Measurements from ENCODE around the gene MAP3K21.

Gene MAP3K21

DNA sequence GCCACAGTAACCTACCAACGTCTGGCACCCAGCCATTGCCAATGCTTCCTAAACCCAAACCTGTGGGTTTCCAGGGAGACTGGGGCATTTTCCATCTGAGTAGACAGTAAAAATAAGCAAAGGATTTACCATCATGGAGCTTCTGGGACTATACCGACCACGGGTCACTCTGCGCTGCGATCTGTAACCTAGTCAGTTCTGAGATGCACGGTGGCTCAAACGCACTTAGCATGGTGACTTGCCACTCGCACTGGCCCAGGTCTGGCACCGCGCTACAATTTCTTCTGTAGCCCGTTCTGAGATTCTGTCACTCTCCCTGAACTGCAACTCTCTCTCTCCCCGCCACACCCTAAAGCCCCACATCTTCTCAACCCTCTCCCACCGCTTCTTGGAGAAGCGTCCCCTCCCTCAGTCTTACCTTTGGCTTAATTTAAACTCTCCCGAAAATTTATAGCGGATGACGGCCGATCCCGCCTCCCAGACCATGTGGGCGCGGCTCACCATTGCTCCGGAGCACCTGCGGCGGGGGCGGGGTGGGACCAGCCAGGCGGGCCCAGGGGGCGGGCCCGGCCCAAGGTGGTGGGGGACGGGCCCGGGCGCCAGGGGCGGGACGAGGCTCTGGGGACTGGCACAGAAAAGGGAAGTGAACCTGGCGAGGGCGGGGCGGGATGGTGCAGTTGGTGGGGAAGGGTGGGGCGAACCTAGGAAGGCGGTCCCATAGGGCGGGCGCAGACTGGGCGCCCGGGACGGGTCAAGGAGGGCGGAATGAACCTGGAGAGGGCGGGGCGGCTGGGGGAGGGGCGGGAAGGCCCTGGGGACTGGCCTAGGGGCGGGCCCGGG lies 493 bp upstream of the MAP3K21 start:
- peak; percentile 89 for DNase-seq

DNA sequence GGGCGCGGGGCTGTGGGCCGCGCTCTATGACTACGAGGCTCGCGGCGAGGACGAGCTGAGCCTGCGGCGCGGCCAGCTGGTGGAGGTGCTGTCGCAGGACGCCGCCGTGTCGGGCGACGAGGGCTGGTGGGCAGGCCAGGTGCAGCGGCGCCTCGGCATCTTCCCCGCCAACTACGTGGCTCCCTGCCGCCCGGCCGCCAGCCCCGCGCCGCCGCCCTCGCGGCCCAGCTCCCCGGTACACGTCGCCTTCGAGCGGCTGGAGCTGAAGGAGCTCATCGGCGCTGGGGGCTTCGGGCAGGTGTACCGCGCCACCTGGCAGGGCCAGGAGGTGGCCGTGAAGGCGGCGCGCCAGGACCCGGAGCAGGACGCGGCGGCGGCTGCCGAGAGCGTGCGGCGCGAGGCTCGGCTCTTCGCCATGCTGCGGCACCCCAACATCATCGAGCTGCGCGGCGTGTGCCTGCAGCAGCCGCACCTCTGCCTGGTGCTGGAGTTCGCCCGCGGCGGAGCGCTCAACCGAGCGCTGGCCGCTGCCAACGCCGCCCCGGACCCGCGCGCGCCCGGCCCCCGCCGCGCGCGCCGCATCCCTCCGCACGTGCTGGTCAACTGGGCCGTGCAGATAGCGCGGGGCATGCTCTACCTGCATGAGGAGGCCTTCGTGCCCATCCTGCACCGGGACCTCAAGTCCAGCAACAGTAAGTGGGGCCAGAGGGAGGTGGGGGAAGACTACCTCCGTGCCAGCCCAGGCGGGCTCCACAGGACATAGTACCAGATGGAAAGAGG lies 808 bp downstream of the MAP3K21 start:
- peak; percentile 37 for DNase-seq

DNA sequence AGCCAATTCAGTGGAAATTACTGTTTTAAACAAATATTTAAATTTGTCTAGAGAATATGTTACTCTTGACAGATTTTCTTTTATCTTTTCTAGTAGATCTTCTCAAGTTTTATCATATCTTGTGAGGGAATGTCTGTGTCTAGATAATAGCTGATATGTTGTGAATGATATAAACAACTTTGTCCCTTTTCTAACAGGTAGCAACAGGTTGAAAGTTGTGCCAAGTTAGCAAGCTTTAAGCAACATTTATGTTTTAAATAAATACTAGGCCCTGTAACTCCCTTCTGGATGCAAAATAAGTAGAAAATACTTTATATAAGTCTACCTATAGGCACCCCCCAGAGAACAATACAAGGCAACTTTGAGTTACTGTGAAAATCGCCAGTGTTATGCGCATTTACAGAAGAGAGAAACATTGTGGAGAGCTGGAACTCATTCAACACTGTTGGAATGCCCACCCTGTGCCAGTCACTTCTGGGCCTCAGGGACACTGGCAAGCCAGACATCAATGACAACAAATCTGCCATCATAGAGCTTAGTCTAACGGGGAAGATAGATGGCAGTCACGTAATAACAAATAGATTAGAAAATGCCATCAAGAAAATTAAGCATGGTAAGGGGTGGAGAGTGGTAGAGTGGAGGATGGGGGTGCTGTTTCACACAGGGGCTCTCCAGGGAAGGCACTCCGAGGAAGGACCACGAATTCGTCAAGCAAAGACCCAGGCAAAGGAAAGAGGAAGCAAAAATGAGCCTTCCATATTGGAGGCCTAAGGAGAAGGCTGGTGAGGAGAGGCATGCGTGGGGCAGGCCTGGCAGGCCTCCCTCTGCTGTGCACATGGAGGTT lies 4.4 kb downstream of the MAP3K21 start:
- DNase-seq: no peak

DNA sequence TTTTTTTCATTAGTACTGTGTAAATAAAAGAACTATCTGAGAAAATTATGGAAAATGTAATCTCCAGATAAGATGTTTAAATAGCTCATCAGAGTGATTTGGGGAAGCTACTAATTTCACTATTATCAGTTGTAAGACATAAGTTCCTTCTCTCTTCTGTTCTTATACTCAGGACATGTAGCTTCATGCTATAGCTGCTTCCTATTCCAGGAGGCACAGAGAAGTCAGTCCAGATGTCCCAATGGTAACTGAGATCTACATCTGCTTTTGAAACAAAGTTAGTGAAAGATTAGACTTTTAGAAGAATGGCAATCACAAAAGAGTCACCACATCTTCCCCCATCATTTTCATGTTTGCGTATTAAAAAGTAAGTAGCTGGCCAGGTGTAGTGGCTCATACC lies 5.6 kb downstream of the MAP3K21 start:
- DNase-seq: no peak

DNA sequence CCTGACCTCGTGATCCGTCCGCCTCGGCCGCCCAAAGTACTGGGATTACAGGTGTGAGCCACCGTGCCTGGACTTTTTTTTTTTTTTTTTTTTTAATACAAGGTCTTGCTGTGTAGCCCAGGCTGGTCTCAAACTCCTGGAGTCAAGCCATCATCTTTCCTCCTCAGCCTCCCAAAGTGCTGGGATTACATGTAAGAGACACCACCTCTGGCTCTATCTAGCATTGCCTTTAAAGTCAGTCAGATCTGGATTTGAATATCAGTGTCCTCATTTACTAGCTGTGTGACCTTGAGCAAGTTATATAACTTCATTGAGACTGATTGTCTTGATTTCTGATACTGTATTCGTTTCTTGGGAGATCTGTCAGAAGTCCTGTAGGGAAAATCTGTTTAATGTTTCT lies 6.6 kb downstream of the MAP3K21 start:
- no peak for DNase-seq

DNA sequence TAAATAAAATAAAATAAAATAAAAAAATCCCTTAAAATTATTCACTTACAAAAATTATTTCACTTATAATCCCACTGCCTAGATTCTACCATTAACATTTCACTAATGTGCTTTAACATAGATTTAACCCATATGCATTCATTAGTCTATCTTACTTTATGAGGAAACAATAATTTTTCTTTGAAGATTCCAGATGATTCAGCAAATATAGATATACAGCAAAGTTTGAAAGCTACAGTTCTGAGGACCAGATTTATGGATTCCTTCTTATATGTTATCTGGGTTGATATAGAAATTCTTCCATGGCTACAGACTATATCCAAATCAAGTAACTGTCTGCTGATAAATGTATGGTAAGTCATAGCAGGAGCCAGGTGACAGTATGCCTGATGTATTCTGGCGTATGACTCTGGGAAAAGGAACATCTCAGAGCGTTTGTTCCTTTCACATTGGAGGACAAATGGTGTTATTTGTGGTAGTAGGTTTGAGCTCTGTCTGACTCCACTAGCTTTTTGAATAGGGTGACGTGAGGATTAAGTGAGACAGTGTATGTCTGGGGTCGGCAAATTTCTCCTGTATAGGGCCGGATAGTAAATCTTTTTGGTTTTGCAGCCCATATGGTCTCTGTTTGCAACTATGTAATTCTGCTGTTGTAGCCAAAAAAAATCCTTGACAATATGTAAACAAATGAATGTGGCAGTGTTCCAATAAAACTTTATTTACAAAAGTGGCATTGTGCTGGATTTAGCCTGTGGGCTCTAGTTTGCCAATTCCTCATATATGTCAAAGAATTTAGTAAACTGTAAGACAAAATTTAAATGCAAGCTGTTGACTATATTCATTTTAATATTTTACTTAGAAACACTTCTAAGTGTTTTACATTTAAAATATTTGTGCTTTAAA lies 9.3 kb downstream of the MAP3K21 start:
- no peak for DNase-seq

DNA sequence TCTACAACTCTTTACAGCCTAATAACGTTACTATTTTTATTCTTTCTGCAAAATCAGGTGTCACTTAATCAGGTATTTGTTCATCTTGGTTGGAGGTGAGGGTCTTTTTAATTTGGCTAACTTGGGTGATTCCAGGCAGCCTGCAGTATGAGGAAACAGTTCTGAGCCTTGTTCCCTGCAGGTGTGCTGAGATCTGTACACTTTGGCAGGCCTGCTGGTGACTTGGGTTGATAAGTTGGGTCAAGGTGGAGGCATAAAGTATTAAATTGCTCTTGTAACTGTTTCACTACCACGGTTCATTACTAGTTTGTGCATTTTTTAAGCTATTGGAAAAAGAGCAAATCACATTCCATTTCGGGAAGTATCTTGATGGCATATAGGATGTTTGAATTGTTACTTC lies 10.0 kb downstream of the MAP3K21 start:
- no peak for DNase-seq

DNA sequence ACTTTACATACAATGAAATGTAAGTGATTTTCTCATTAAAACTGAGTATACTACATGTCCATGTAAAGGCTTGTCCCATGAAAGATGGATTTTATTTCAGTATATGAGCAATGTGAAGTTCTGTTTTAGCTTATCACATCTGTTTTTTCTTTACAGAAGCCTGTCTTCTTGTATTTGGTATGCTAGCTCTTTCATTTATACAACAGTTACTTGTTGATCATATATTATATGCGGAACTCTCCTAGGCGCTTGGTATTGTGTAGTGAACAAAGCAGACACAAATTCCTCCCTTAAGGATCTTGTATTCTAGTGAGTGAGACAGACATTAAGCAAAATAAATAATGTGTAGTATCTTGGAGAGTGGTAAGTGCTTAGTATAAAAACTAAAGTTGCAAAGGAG lies 10.6 kb downstream of the MAP3K21 start:
- DNase-seq: no peak

DNA sequence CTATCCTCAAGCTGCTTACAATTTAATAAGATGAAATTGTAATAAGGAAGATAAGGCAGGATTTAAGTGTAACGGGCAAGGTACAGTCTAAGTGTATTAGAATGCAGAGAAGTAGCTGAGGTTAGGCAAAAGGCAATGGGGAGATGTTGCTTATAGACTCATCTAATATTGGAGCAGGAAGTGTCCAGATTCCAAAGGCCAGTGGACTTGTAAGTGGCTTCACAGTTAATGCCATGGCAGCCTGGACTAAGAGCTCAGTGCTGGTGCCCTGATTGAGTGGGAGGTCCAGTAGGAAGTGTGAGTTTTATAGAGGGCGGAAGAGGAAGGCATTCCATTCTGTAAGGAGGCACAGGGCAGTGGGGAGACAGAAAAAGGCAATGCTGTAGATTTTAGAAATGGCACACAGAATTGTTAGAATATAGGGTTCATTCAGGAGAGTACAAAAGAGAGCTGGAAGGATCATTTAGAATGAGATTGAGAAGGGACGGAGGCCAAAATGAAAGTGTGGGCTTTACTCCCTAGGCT lies 12.6 kb downstream of the MAP3K21 start:
- DNase-seq: no peak

DNA sequence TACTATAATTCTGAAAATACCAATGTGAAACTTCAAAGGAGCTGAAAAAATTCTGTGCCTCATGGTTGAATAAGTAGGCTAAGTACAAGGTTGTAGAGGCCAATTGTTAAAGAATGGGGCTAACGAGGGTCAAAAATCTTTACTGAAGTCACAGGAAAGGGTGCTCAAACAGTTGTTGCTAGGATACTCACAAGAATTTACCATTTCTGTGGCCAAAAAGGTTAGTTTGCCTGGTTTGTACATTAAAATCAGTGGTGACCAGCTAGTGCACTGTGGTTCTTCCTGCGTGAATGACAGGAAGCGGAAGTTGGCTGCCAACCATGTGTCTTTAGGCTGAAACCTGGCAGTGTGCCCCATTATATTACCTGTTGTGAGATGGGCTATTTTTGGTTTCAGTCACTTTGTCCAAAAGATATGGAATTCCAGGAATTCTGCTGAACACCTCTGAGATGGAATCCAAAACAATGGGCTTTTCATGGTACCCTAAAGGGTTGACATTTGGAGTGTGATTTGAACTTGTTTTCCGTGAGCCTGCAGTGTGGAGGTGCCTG lies 13.5 kb downstream of the MAP3K21 start:
- DNase-seq: no peak

DNA sequence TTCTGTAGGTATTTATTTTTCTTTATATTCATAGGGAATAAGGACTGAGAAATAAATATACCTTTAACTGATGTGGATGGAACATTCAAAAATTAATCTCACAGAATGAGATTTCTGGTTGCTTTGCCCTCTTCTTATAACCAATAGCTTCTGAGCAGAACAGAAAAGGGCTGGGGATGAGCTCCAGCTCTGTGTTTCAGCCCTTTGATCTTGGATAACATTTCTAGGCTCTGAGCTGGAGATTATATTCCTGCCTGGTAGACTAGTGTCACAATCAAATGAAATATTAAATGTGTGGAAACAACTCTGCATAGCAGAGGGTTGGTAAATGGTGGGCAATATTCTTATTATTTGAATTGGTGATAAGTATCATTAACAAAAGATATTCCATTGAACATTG lies 14.6 kb downstream of the MAP3K21 start:
- no peak for DNase-seq

DNA sequence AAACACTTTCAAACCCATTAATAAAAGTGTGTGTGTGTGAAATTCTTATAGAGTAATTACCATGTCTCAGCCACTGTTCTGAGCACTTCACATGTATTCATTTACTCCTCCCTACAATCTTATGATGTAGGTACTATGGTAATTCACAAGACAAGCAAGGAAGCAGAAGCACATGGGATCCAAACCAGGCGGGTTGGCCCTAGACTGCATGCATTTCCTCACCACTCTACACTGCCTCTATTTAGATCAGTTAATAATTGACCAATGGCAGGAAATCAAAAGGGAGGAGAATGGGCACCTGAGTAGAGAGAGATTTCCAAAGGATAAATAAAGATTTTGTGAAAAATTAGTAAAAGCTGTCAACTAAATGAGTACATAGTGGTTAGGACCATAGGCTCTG lies 15.7 kb downstream of the MAP3K21 start:
- no peak for DNase-seq

DNA sequence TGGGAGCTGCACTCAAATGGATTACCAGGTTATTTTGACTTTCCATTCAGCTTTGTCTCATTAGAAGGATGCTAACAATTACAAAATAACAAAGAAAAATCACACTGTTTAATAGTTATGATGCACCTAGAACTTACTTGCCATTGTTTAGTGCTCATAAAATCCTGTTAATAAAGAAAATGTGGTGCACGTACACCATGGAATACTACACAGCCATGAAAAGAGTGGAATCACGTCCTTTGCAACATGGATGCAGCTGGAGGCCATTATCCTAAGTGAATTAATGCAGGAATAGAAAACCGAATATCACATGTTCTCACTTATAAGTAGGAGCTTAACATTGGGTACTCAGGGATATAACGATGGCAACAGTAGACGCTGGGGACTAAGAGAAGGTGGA lies 19.8 kb downstream of the MAP3K21 start:
- no peak for DNase-seq

DNA sequence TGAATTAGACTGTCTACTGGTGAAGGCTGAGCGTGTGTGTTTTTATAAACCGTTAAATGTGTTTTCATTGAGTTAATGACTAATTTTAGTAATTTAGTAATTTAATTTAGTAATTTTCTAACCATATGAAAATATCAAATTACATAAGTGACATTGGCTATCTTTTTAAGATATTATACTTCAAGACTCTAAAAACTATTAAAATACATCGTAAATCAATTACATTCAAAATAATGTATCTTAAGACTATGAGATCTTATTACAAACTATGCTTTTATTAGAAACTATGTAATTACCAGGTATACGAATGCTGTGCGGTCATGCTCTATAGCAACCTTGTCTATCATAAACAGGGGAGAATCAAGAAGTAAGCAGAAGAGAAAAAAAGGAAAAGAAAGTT lies 21.6 kb downstream of the MAP3K21 start:
- no peak for DNase-seq

DNA sequence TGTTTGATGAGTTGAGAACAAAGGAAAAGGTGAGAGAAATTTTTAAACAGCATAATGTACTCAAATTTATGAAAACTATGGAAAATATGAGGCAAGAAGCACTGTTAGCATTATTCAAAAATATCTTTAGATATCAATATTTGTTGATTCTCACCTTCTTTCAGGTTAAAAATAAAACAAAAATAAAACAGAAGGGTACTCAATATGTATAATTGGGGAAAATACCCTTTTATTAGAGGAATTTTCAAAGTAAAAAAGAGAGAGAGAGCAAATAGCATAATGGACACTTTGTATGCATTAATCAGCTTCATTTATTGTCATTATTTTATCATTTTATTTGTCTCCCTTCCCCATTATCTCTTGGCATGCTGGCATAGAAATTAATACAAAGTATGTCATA lies 27.5 kb downstream of the MAP3K21 start:
- no peak for DNase-seq

DNA sequence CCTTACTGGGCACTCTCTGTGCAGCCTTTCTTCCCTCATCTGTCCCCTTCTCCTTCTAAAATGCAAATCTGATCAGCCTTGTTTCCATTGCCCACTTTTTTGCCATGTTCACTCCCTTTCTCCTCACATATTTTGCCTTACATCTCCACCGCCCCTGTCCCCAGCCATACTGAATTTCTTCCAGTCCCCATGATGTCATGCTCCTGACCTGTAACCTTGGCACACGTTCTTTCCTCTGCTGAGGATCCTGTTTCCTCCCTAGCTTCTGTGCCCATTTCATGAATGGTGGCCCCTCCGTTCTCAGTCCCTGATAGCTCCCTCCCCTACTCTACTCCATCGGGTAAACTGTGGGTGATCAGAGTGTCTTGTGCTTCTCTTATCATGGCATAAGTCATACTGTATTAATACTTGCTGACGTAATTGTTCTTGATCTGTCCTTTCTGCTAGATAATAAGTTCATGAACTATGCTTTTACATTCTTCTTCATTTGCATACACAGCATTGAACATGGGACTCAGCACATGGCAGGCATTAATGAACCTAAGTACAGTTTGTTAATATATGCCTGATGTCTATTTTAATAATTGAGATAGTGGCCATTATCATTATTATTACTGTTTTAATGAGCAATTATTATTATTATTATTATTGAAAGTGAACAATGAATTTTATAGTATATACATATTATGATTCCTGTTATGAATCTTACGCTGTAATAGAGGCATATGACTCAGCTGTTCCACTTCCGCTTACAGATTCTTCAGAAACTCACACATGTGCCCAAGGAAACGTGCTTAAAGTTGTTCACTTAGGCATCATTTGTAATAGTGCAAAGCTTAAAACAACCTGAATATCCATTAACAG lies 28.5 kb downstream of the MAP3K21 start:
- DNase-seq: peak; percentile 27

DNA sequence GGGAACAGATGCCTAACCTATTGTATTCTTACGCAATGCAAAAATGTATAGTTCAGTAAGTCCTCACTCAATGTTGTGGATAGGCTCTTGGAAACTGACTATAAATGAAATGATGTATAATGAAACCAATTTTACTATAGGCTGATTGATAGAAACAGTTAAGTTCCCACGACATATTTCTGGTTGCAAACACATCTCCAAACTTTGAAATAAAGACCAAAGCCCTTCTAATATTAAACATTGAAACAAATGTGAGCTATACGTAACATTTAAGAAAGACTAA lies 29.1 kb downstream of the MAP3K21 start:
- no peak for DNase-seq

DNA sequence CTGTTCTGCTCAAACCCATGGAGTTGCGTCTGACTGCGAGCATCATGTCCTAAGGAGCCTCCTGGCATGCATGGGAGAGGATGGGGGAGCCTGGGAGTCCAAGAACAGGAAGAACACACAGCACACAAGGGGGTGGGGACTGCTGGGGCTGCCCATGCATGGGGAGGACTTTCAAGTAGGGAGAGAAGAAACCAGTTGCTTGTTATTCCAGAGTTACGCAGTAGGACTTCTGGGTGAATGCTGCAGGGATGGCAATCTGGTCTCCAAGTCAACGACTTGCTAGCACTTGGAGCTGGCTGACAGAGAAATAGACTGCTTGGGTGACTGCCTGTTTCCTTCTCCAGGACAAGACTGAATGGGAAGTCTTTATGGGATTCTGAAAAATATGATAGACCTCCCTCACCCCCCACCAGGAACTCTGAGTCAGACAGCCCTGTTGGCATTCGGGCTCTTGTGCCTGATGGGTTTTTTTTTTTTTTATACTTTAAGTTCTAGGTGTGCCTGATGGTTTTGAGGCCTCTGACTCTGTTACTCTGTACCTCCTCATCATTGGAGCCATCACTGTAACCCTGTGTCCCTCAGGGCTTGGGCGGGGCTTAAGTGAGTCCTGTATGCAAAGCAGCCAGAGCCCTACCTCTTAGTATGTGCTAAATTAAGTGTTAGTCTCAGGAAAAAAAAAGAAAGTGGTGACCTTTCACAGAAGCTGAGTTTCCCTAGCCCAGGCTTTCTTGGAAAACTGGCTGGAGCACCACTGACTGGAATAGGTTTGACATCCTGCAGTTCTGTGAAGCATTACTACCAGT lies 30.3 kb downstream of the MAP3K21 start:
- DNase-seq: peak; percentile 31

DNA sequence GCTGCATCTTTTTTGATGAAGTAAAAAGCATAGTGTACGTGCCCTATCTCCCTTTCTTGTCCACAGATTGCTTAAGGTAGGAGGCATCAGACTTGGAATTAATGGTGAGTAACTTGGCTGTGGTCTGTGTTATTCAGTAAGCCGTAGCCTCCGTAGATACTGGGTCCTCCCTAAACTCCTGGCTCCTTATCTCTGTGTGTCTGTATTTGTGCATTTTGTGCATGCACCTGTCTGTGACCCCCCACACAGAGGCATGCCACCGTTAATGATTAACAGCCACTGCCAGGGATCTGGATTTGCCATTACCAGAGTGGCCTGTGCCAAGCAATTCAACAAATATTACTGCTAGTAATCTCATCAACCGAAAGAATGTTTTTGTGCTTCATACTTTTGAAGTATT lies 31.9 kb downstream of the MAP3K21 start:
- no peak for DNase-seq

DNA sequence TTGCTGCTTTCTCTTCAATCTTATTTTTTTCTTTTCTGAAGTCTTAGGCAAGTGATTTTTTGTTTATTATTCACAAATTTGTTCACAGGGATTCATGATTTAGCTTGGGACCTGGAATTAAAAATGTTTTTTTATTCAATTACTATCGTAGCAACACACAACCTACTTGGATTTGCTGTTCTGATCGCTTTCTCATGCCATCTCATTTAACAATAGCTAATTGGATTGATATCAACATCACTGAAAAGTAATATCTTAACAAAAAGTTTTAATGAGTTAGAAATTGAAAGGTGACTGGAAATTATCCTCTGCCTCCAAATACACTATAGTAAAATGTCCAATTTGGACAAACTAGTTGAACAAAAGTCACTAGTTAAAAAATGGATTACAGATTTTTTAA lies 32.4 kb downstream of the MAP3K21 start:
- DNase-seq: no peak
